K562 (cell line): ENCODE measurements around the gene BCORL1. TPM values are rescaled to one million over a fixed set of nuclear protein-coding genes. Genes with fewer than 3 reads are reported as not detected.
A peak's percentile ranks its signal among the peaks of the same experiment; 100 is the strongest.

Experiments
- BCL6 ChIP-seq: fragments of 250-450 bp; sonication (Bioruptor Pico); IDR thresholded peaks from 2 replicates; pipeline ENCODE4 v1.4.0; 2020
- CBX1 ChIP-seq: sonication (generic); IDR thresholded peaks from 2 replicates; pipeline ENCODE4 v1.6.1; 2016; ENCODE audit warnings: antibody characterized with exemption, low read depth, mild to moderate bottlenecking
- CHD2 ChIP-seq: IDR thresholded peaks from 2 replicates; pipeline ENCODE4 v1.6.1; 2011; ENCODE audit warnings: low read depth, low read length
- ETV1 ChIP-seq: fragments of 450-650 bp; conservative IDR thresholded peaks from 2 replicates; pipeline ENCODE4 v1.6.1; 2016; ENCODE audit warnings: missing genetic modification characterization, control low read depth, low read depth, missing compliant biosample characterization
- FOS ChIP-seq: IDR thresholded peaks from 3 replicates; pipeline ENCODE4 v1.6.1; 2011; ENCODE audit not compliant: insufficient read length; ENCODE audit errors: extremely low read depth
- FOXK1 ChIP-seq: sonication (generic); formaldehyde crosslinking; IDR thresholded peaks from 2 replicates; pipeline ENCODE4 v1.8.0; 2022; ENCODE audit warnings: missing genetic modification reagents, mild to moderate bottlenecking, borderline replicate concordance
- SMARCE1 ChIP-seq: fragments of 450-650 bp; IDR thresholded peaks from 2 replicates; pipeline ENCODE4 v1.7.1; 2016; ENCODE audit warnings: mild to moderate bottlenecking
- TBP ChIP-seq: optimal IDR thresholded peaks from 2 replicates; pipeline ENCODE3; 2011; ENCODE audit warnings: low read depth, low read length, improper control_type of control experiment
- TCF3 ChIP-seq: sonication (generic); formaldehyde crosslinking; IDR thresholded peaks from 2 replicates; pipeline ENCODE4 v1.4.0; 2020; ENCODE audit warnings: mild to moderate bottlenecking, missing genetic modification reagents
- TEAD4 ChIP-seq, 2 experiments: sonication (generic) in 1 of 2; formaldehyde crosslinking in 1 of 2; IDR thresholded peaks; 2 replicates each; pipeline versions ENCODE4 v1.6.1 to v1.8.0; 2012 to 2022; ENCODE audit warnings: borderline replicate concordance in 1 of 2, inconsistent platforms in 1 of 2, low read length in 1 of 2, mild to moderate bottlenecking in 1 of 2, missing genetic modification reagents in 1 of 2
- ZFP91 ChIP-seq: sonication (generic); formaldehyde crosslinking; IDR thresholded peaks from 2 replicates; pipeline ENCODE4 v1.8.0; 2022; ENCODE audit warnings: mild to moderate bottlenecking, missing genetic modification reagents
- ZNF274 ChIP-seq: IDR thresholded peaks from 2 replicates; pipeline ENCODE4 v1.6.1; 2011; ENCODE audit warnings: low read depth, mild to moderate bottlenecking, low read length, moderate library complexity, borderline replicate concordance
- ZNF407 ChIP-seq: fragments of 450-650 bp; IDR thresholded peaks from 2 replicates; pipeline ENCODE4 v1.6.1; 2016; ENCODE audit warnings: low read depth
- ZNF707 ChIP-seq: fragments of 250-450 bp; sonication (Bioruptor Pico); conservative IDR thresholded peaks from 2 replicates; pipeline ENCODE4 v1.8.0; 2022; ENCODE audit warnings: inconsistent platforms, mild to moderate bottlenecking, moderate library complexity
- ZNF778 ChIP-seq: fragments of 450-650 bp; formaldehyde crosslinking; IDR thresholded peaks from 2 replicates; pipeline ENCODE4 v1.4.0; 2020; ENCODE audit warnings: mild to moderate bottlenecking, moderate library complexity
- polyA plus RNA-seq, 8 experiments: library from polyadenylated mRNA; depleted of rRNA in 4 of 8; stranded (reverse) in 5 of 8; unstranded in 3 of 8; fragments of >200 nt; fragmentation: Nextera tagmentation in 2 of 8; fragmentation: Illumina TruSeq in 1 of 8; extraction: Ambion mirVana in 2 of 8; extraction: Trizol in 1 of 8; gene quantifications; 2 replicates each; pipeline versions ENCODE4 v1.2.1 to v1.2.3, GENCODE V29; 2011 to 2014; ENCODE audit warnings: inconsistent platforms in 1 of 8, missing spikeins in 1 of 8
- total RNA-seq, 7 experiments: library from RNA; depleted of rRNA in 6 of 7; stranded (reverse); fragments of >200 nt in 6 of 7; fragmentation: Illumina TruSeq in 2 of 7; extraction: Trizol in 2 of 7; gene quantifications; 2 replicates each; pipeline versions ENCODE4 v1.2.1 to v1.2.3, GENCODE V29; 2011 to 2021; ENCODE audit warnings: low replicate concordance in 1 of 7
- TF ChIP-seq, protein P1 (sequence below): conservative IDR thresholded peaks from 2 replicates; pipeline ENCODE4 v1.6.1; 2011; ENCODE audit warnings: low read depth, mild to moderate bottlenecking, low read length; ENCODE audit not compliant: control insufficient read depth
- TF ChIP-seq, protein P2 (sequence below): fragments of 250-450 bp; sonication (Bioruptor Pico); IDR thresholded peaks from 2 replicates; pipeline ENCODE4 v1.9.0; 2021; ENCODE audit warnings: mild to moderate bottlenecking

BCORL1 gene
- total and polyA plus RNA-seq, 9 of the 15 experiments (the other 6 are each of a cell fraction or from before 2014, with no cell fraction given), result 0.48 to 29.6 (median 2.1) TPM

DNA sequence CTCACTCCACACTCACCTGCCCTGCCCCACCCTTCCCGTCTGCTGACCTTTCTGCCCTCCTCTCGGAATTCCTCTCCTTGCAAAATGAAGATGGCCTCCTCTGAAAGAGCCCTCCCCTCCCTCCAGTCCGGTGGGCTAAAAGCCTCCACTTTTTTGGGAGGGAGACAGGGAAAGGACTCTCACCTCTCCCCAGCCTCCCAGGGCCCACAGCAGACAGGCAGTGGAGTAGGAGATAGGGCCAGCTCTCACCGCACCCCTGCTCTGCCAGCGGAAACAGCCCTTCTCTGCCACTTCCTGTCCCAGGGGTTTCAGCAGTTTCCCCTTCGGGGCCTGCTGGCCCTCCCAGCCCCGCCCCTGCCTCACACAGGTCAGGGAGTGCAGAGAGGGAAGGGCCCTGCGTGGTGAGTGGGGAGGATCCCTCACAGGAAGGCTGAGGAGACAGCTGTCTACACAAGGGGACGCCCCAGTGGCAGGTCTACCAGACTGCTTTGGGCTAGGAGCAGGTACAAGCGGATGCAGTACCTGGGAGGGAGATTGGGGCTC is 109.6 kb downstream of the BCORL1 start (continued):
- no peak for TF ChIP-seq ZNF407
- TF ChIP-seq ZNF778, result no peak
- no peak for TF ChIP-seq TEAD4 (IDR thresholded peaks at IDR 0.05; ENCODE audit: low read length)
- no peak for TF ChIP-seq TEAD4 (CRISPR knock-in tag; IDR thresholded peaks at IDR 0.05; ENCODE audit: borderline replicate concordance)
- no peak for TF ChIP-seq SMARCE1
- no peak for TF ChIP-seq ZNF274
- TF ChIP-seq, protein P1, sequence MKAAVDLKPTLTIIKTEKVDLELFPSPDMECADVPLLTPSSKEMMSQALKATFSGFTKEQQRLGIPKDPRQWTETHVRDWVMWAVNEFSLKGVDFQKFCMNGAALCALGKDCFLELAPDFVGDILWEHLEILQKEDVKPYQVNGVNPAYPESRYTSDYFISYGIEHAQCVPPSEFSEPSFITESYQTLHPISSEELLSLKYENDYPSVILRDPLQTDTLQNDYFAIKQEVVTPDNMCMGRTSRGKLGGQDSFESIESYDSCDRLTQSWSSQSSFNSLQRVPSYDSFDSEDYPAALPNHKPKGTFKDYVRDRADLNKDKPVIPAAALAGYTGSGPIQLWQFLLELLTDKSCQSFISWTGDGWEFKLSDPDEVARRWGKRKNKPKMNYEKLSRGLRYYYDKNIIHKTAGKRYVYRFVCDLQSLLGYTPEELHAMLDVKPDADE, result no peak
- 0 out of 2 replicates have a peak, but pooled peaks have one; percentile 34 for TF ChIP-seq CBX1
- no peak for TF ChIP-seq ZNF707 (CRISPR knock-in tag)
- TF ChIP-seq ETV1, result peak; percentile 70; the same call in 1 of the 2 replicates
- TF ChIP-seq TBP, result no peak
- TF ChIP-seq FOS, result no peak
- TF ChIP-seq, protein P2, sequence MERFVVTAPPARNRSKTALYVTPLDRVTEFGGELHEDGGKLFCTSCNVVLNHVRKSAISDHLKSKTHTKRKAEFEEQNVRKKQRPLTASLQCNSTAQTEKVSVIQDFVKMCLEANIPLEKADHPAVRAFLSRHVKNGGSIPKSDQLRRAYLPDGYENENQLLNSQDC (CRISPR knock-in tag), result no peak
- no peak for TF ChIP-seq FOXK1 (CRISPR knock-in tag)
- no peak for TF ChIP-seq BCL6 (CRISPR knock-in tag)
- no peak for TF ChIP-seq CHD2
- TF ChIP-seq TCF3 (CRISPR knock-in tag), result no peak; the same call in 1 of the 2 replicates
- no peak for TF ChIP-seq ZFP91 (CRISPR knock-in tag)
